Gastroesophageal sphincter (tissue), 4 donors: ENCODE results near the gene CDC42BPB. TPM values are rescaled to one million over a fixed set of nuclear protein-coding genes. Genes with fewer than 3 reads are reported as not detected.
A peak's percentile ranks its signal among the peaks of the same experiment; 100 is the strongest.

Experiments used
- ATAC-seq: fragments of 150-250 bp; one replicate; pipeline ENCODE4 v1.9.1; 2016; ENCODE audit warnings: mild to moderate bottlenecking, moderate library complexity
- H3K27ac ChIP-seq, 4 donors: fragments of 200-600 bp; sonication (generic) in 3 of 4; 1 replicate in 3 of 4; 2 replicates in 1 of 4; pipeline ENCODE4 v1.5.1; 2016 to 2019
- H3K27me3 ChIP-seq: fragments of 200-600 bp; sonication (generic); one replicate; pipeline ENCODE4 v1.5.1; 2019
- H3K36me3 ChIP-seq, 2 donors: fragments of 200-600 bp; sonication (generic); one replicate each; pipeline ENCODE4 v1.5.1; 2019; ENCODE audit warnings: control low read depth in 1 of 2
- H3K4me1 ChIP-seq, 3 donors: fragments of 200-600 bp; sonication (generic); 1 replicate in 2 of 3; 2 replicates in 1 of 3; pipeline ENCODE4 v1.5.1; 2016 to 2019; ENCODE audit warnings: control low read depth in 2 of 3
- H3K4me3 ChIP-seq, 2 donors: fragments of 200-600 bp; sonication (generic); one replicate each; pipeline ENCODE4 v1.5.1; 2019; ENCODE audit warnings: mild to moderate bottlenecking in 1 of 2, moderate library complexity in 1 of 2
- H3K9me3 ChIP-seq, 3 donors: fragments of 200-600 bp; sonication (generic); one replicate each; pipeline ENCODE4 v1.5.1; 2017 to 2019; ENCODE audit warnings: control low read depth in 2 of 3
- CTCF ChIP-seq, 4 experiments: fragments of 200-600 bp in 2 of 4; fragments of 450-650 bp in 2 of 4; sonication (generic) in 1 of 4; IDR thresholded peaks; one replicate each; pipeline ENCODE4 v1.5.1; 2017 to 2019; ENCODE audit warnings: antibody characterized with exemption in 4 of 4, mild to moderate bottlenecking in 2 of 4, moderate library complexity in 2 of 4
- EP300 ChIP-seq: sonication (generic); formaldehyde crosslinking; IDR thresholded peaks from one replicate; pipeline ENCODE4 v1.6.1; 2017; ENCODE audit warnings: antibody characterized with exemption, mild to moderate bottlenecking
- POLR2A ChIP-seq, 2 donors: fragments of 450-650 bp; IDR thresholded peaks; one replicate each; pipeline ENCODE4 v1.6.1; 2017; ENCODE audit warnings: antibody characterized with exemption in 2 of 2, mild to moderate bottlenecking in 2 of 2, moderate library complexity in 1 of 2
- POLR2AphosphoS5 ChIP-seq: sonication (generic); formaldehyde crosslinking; IDR thresholded peaks from one replicate; pipeline ENCODE4 v1.6.1; 2017; ENCODE audit warnings: antibody characterized with exemption
- WGBS, 2 donors: methylation state at CpG; one replicate each; pipeline ENCODE4 v1.1.5; 2018; ENCODE audit warnings: low coverage in 1 of 2; 5-methylcytosine and 5-hydroxymethylcytosine counted together
- total RNA-seq, 4 donors: library from RNA; depleted of rRNA; stranded (reverse); fragments of >200 nt; gene quantifications; one replicate each; pipeline ENCODE4 v1.1.0, GENCODE V29; 2016

The CDC42BPB gene
- total RNA-seq, 4 donors from 2014 or later = 86.7 to 151 (median 97.3) TPM

GRCh38 chr14:102932484-102933248 lies 124.7 kb downstream of the CDC42BPB start:
- ATAC-seq = no peak
- peaks cover 0 to 57% of the 10 kb centered on the region in 2 donors for H3K36me3 ChIP-seq
- TF ChIP-seq POLR2A (IDR thresholded peaks at IDR 0.05) (no peak), CTCF (IDR thresholded peaks at IDR 0.05) (no peak), POLR2AphosphoS5 (no peak), EP300 (no peak)
- no peak overlapping the region for H3K27ac ChIP-seq
- H3K4me1 ChIP-seq = peaks cover 9 to 30% (median 27%) of the 10 kb centered on the region in 3 donors
- H3K27me3 ChIP-seq = peaks cover 35% of the 10 kb centered on the region
- H3K9me3 ChIP-seq = no peaks in the 10 kb centered on the region
- no peak overlapping the region for H3K4me3 ChIP-seq
- 78% methylated on average over 15 of the region's 26 CpGs; no CpG with 5 or more reads in 1 of the 2 donors for WGBS, 2 donors

GRCh38 chr14:102931580-102932285 lies 125.6 kb downstream of the CDC42BPB start:
- WGBS, 2 donors = 80 to 100% methylated on average over 2 to 5 of the region's 12 CpGs
- Histone ChIP-seq H3K4me3 (no peak overlapping the region), H3K4me1 (peaks cover 9 to 30% (median 27%) of the 10 kb centered on the region in 3 donors), H3K36me3 (peaks cover 0 to 48% of the 10 kb centered on the region in 2 donors), H3K27ac (no peak overlapping the region), H3K9me3 (no peaks in the 10 kb centered on the region), H3K27me3 (peaks cover 44% of the 10 kb centered on the region)
- TF ChIP-seq POLR2A (IDR thresholded peaks at IDR 0.05) = no peak
- no peak for TF ChIP-seq POLR2AphosphoS5
- TF ChIP-seq CTCF (IDR thresholded peaks at IDR 0.05) = no peak
- no peak for ATAC-seq

GRCh38 chr14:102930753-102931579 lies 126.4 kb downstream of the CDC42BPB start:
- H3K4me3 ChIP-seq = peak overlapping the region in 1 of 2 donors; percentile 47
- peaks cover 50% of the 10 kb centered on the region for H3K27me3 ChIP-seq
- peaks cover 9 to 30% (median 27%) of the 10 kb centered on the region in 3 donors for H3K4me1 ChIP-seq
- peaks cover 0 to 40% of the 10 kb centered on the region in 2 donors for H3K36me3 ChIP-seq
- TF ChIP-seq POLR2AphosphoS5 (no peak), POLR2A (IDR thresholded peaks at IDR 0.05) (no peak), EP300 (no peak), CTCF (IDR thresholded peaks at IDR 0.05) (no peak)
- no peak overlapping the region for H3K27ac ChIP-seq
- 84 to 87% methylated on average over 6 to 7 of the region's 34 CpGs for WGBS, 2 donors
- no peaks in the 10 kb centered on the region for H3K9me3 ChIP-seq
- no peak for ATAC-seq

- WGBS, 2 donors = no CpG with 5 or more reads among the region's 74 CpGs
- H3K27me3 ChIP-seq = peaks cover 58% of the 10 kb centered on the region
- no peak overlapping the region for H3K27ac ChIP-seq
- no peaks in the 10 kb centered on the region for H3K9me3 ChIP-seq
- no peak for ATAC-seq
- H3K4me1 ChIP-seq = peaks cover 9 to 30% (median 27%) of the 10 kb centered on the region in 3 donors
- TF ChIP-seq POLR2AphosphoS5 (no peak), EP300 (no peak), POLR2A (IDR thresholded peaks at IDR 0.05) (no peak), CTCF (IDR thresholded peaks at IDR 0.05) (no peak)
- H3K4me3 ChIP-seq = peak overlapping the region in 1 of 2 donors; percentile 47
- H3K36me3 ChIP-seq = peaks cover 0 to 38% of the 10 kb centered on the region in 2 donors
These were observed 127.1 kb downstream of the CDC42BPB start for GRCh38 chr14:102930138-102930752.
